Activated CD8-positive, alpha-beta T cell treated with anti-CD3 and anti-CD28 coated beads for 36 hours (primary cell): ENCODE results near the gene CACNG8. TPM values are rescaled to one million over a fixed set of nuclear protein-coding genes. Genes with fewer than 3 reads are reported as not detected.

ENCODE experiments used
- ATAC-seq: fragments of 200-7000 bp; cut with Tn5 transposase; one replicate; pipeline ENCODE4 v1.10.0; 2021; ENCODE audit warnings: mild to moderate bottlenecking, moderate library complexity
- CTCF ChIA-PET: fragments of 350-600 bp; sonication (Branson Sonifier 250); formaldehyde crosslinking; loops from one replicate; lab custom pipeline; 2021; ENCODE audit warnings: antibody characterized with exemption; lab: Charles Lee
- POLR2A ChIA-PET: fragments of 350-600 bp; sonication (Branson Sonifier 250); formaldehyde crosslinking; loops from one replicate; lab custom pipeline; 2021; ENCODE audit warnings: antibody characterized with exemption; lab: Charles Lee
- DNase-seq: peaks from one replicate; pipeline ENCODE4 v3.0.0-alpha.2; 2020
- H3K27ac Mint-ChIP-seq: one replicate; pipeline ENCODE4 v1.8.0; 2021; ENCODE audit warnings: mild to moderate bottlenecking, mixed read lengths
- H3K27me3 Mint-ChIP-seq: one replicate; pipeline ENCODE4 v1.8.0; 2021; ENCODE audit warnings: mixed read lengths
- H3K36me3 Mint-ChIP-seq: one replicate; pipeline ENCODE4 v1.8.0; 2021; ENCODE audit warnings: low read depth, mixed read lengths
- H3K4me1 Mint-ChIP-seq: one replicate; pipeline ENCODE4 v1.8.0; 2021; ENCODE audit warnings: low read depth, mixed read lengths
- H3K4me3 Mint-ChIP-seq: one replicate; pipeline ENCODE4 v1.8.0; 2021; ENCODE audit warnings: mild to moderate bottlenecking, moderate library complexity, mixed read lengths
- H3K9me3 Mint-ChIP-seq: one replicate; pipeline ENCODE4 v1.8.0; 2021; ENCODE audit warnings: mixed read lengths
- CTCF ChIP-seq: fragments of 200-600 bp; IDR thresholded peaks from one replicate; pipeline ENCODE4 v1.8.0; 2022; ENCODE audit warnings: antibody characterized with exemption, mild to moderate bottlenecking
- intact Hi-C: fragments of 100-400 bp; cut with micrococcal nuclease; formaldehyde crosslinking; loops from one replicate; pipeline ENCODE4 v1.10.0; 2022
- total RNA-seq, 2 experiments: library from RNA; stranded (reverse); gene quantifications; one replicate each; pipeline ENCODE4 v1.2.3, GENCODE V29; 2021

Gene CACNG8
- total RNA-seq, 2 experiments from 2014 or later, result not detected

GRCh38 chr19:54024660-54025059, 61.9 kb downstream of the CACNG8 start:
- POLR2A ChIA-PET, result no interaction called here

GRCh38 chr19:54026656-54027055, 63.9 kb downstream of the CACNG8 start:
- TF ChIP-seq CTCF, result no peak
- H3K9me3 Mint-ChIP-seq, result no peaks in the 10 kb centered on the region
- H3K36me3 Mint-ChIP-seq, result no peaks in the 10 kb centered on the region
- CTCF ChIA-PET, result no interaction called here
- no peak overlapping the region for H3K27ac Mint-ChIP-seq
- POLR2A ChIA-PET, result no interaction called here
- DNase-seq (no peak), ATAC-seq (no peak)
- peaks cover 33% of the 10 kb centered on the region for H3K27me3 Mint-ChIP-seq
- H3K4me1 Mint-ChIP-seq, result peaks cover 4% of the 10 kb centered on the region
- no peak overlapping the region for H3K4me3 Mint-ChIP-seq
- intact Hi-C loops, result loop anchor here (10.0 kb wide), 1 partner anchor 82 kb away; no protein-coding TSS in a partner anchor

More at GRCh38 chr19:54024660-54025059, 61.9 kb downstream of the CACNG8 start:
- Mint-ChIP-seq H3K4me3 (no peak overlapping the region), H3K27me3 (peaks cover 27% of the 10 kb centered on the region), H3K4me1 (peaks cover 10% of the 10 kb centered on the region), H3K9me3 (no peaks in the 10 kb centered on the region), H3K36me3 (no peaks in the 10 kb centered on the region), H3K27ac (no peak overlapping the region)
- no peak for DNase-seq
- CTCF ChIA-PET, result interaction anchor here (0.7 to 2.7 kb wide), 19 partner anchors 8 to 457 kb away, joined by 3 to 23 read pairs (median 5); no protein-coding TSS in a partner anchor
- intact Hi-C loops, result loop anchor here (5.0 to 10.0 kb wide), 2 partner anchors 80 to 182 kb away; no protein-coding TSS in a partner anchor
- TF ChIP-seq CTCF, result no peak
- no peak for ATAC-seq

GRCh38 chr19:54029301-54029700, 66.6 kb downstream of the CACNG8 start:
- DNase-seq, result no peak
- H3K4me3 Mint-ChIP-seq, result no peak overlapping the region
- CTCF ChIA-PET, result interaction anchor here (1.0 to 2.0 kb wide), 15 partner anchors 10 to 257 kb away, joined by 3 to 20 read pairs (median 5); no protein-coding TSS in a partner anchor
- no peaks in the 10 kb centered on the region for H3K9me3 Mint-ChIP-seq
- peaks cover 27% of the 10 kb centered on the region for H3K27me3 Mint-ChIP-seq
- TF ChIP-seq CTCF, result no peak
- POLR2A ChIA-PET, result no interaction called here
- no peak for ATAC-seq
- H3K27ac Mint-ChIP-seq, result no peak overlapping the region
- H3K36me3 Mint-ChIP-seq, result no peaks in the 10 kb centered on the region
- intact Hi-C loops, result loop anchor here (10.0 kb wide), 1 partner anchor 84 kb away; no protein-coding TSS in a partner anchor
- H3K4me1 Mint-ChIP-seq, result no peaks in the 10 kb centered on the region

GRCh38 chr19:54029930-54030490, 67.3 kb downstream of the CACNG8 start:
- intact Hi-C loops, result loop anchor here (5.0 to 10.0 kb wide), 2 partner anchors 85 to 238 kb away; no protein-coding TSS in a partner anchor
- Mint-ChIP-seq H3K4me1 (no peaks in the 10 kb centered on the region), H3K9me3 (no peaks in the 10 kb centered on the region), H3K27me3 (peaks cover 23% of the 10 kb centered on the region), H3K27ac (no peak overlapping the region), H3K36me3 (no peaks in the 10 kb centered on the region), H3K4me3 (no peak overlapping the region)
- peak; percentile 71 for DNase-seq
- TF ChIP-seq CTCF, result peak; percentile 58
- ATAC-seq, result no peak
- ChIA-PET POLR2A (no interaction called here), CTCF (interaction anchor here (0.5 to 2.0 kb wide), 22 partner anchors 9 to 276 kb away, joined by 3 to 20 read pairs (median 5); no protein-coding TSS in a partner anchor)
